GM23338 (cell line): ENCODE data around the gene CFAP410. TPM values are rescaled to one million over a fixed set of nuclear protein-coding genes. Genes with fewer than 3 reads are reported as not detected.
A peak's percentile ranks its signal among the peaks of the same experiment; 100 is the strongest.

Experiments used
- ATAC-seq: fragments of 200-7000 bp; cut with Tn5 transposase; 3 replicates; pipeline ENCODE4 v1.9.1; 2020
- DNase-seq: peaks from one replicate; pipeline ENCODE4 v3.0.0-alpha.2; 2015; ENCODE audit warnings: low spot score
- H2AFZ ChIP-seq: fragments of 200-600 bp; sonication (generic); 2 replicates; pipeline ENCODE4 v1.8.0; 2016; ENCODE audit warnings: antibody characterized with exemption, mild to moderate bottlenecking, moderate library complexity
- H3F3A ChIP-seq: fragments of 200-600 bp; sonication (generic); replicated peaks from 2 replicates; pipeline ENCODE4 v1.8.0; 2017; ENCODE audit warnings: antibody characterized with exemption, mixed run types, low read depth
- H3K27ac ChIP-seq: fragments of 200-600 bp; sonication (generic); 2 replicates; pipeline ENCODE4 v1.6.1; 2016; ENCODE audit warnings: low read depth
- H3K27me3 ChIP-seq: fragments of 200-600 bp; sonication (generic); 2 replicates; pipeline ENCODE4 v1.8.0; 2016; ENCODE audit warnings: mild to moderate bottlenecking, mixed run types, moderate library complexity; ENCODE audit not compliant: insufficient read depth
- H3K36me3 ChIP-seq: fragments of 200-600 bp; sonication (generic); 2 replicates; pipeline ENCODE4 v1.8.0; 2016; ENCODE audit warnings: mild to moderate bottlenecking; ENCODE audit not compliant: insufficient read depth
- H3K4me1 ChIP-seq: fragments of 200-600 bp; sonication (generic); 2 replicates; pipeline ENCODE4 v1.8.0; 2016; ENCODE audit warnings: mild to moderate bottlenecking, moderate library complexity; ENCODE audit not compliant: insufficient read depth
- H3K4me2 ChIP-seq: fragments of 200-600 bp; sonication (generic); 2 replicates; pipeline ENCODE4 v1.7.1; 2017; ENCODE audit warnings: mixed run types
- H3K4me3 ChIP-seq: fragments of 200-600 bp; sonication (generic); 2 replicates; pipeline ENCODE4 v1.6.1; 2016; ENCODE audit warnings: mixed run types
- H3K79me2 ChIP-seq: fragments of 200-600 bp; sonication (generic); replicated peaks from 2 replicates; pipeline ENCODE4 v1.8.0; 2017; ENCODE audit warnings: mild to moderate bottlenecking; ENCODE audit not compliant: insufficient read depth
- H3K9me2 ChIP-seq: fragments of 200-600 bp; sonication (generic); 2 replicates; pipeline ENCODE4 v1.8.0; 2017; ENCODE audit not compliant: insufficient read depth
- H4K20me1 ChIP-seq: fragments of 200-600 bp; sonication (generic); replicated peaks from 2 replicates; pipeline ENCODE4 v1.8.0; 2017; ENCODE audit warnings: mild to moderate bottlenecking; ENCODE audit not compliant: insufficient read depth
- H3K27ac Mint-ChIP-seq: 2 replicates; pipeline ENCODE4 v1.8.0; 2020; ENCODE audit warnings: inconsistent platforms, mild to moderate bottlenecking, moderate library complexity, mixed read lengths
- H3K27me3 Mint-ChIP-seq: 3 replicates; pipeline ENCODE4 v1.8.0; 2022; ENCODE audit warnings: low read depth, mild to moderate bottlenecking, moderate library complexity, mixed read lengths, inconsistent platforms; ENCODE audit not compliant: insufficient read depth, poor library complexity
- H3K36me3 Mint-ChIP-seq: 3 replicates; pipeline ENCODE4 v1.8.0; 2021; ENCODE audit warnings: low read depth, mild to moderate bottlenecking, inconsistent platforms, moderate library complexity, mixed read lengths
- H3K4me1 Mint-ChIP-seq: 3 replicates; pipeline ENCODE4 v1.8.0; 2020; ENCODE audit warnings: mild to moderate bottlenecking, inconsistent platforms, mixed read lengths
- H3K4me3 Mint-ChIP-seq: 3 replicates; pipeline ENCODE4 v1.8.0; 2021; ENCODE audit warnings: moderate library complexity, mild to moderate bottlenecking, inconsistent platforms, mixed read lengths
- H3K9me3 Mint-ChIP-seq: 3 replicates; pipeline ENCODE4 v1.8.0; 2020; ENCODE audit warnings: moderate library complexity, mild to moderate bottlenecking, inconsistent platforms, mixed read lengths
- ETS1 ChIP-seq: IDR thresholded peaks from 2 replicates; pipeline ENCODE4 v1.6.1; 2016; ENCODE audit warnings: antibody characterized with exemption
- POLR2AphosphoS5 ChIP-seq: IDR thresholded peaks from 2 replicates; pipeline ENCODE4 v1.6.1; 2016; ENCODE audit warnings: antibody characterized with exemption, low read depth
- ZNF114 ChIP-seq: fragments of 250-450 bp; sonication (Bioruptor Pico); IDR thresholded peaks from 2 replicates; pipeline ENCODE4 v1.5.0; 2020; ENCODE audit warnings: mild to moderate bottlenecking, moderate library complexity
- ZNF462 ChIP-seq: fragments of 250-450 bp; sonication (Bioruptor Pico); IDR thresholded peaks from 2 replicates; pipeline ENCODE4 v1.5.0; 2020; ENCODE audit warnings: mild to moderate bottlenecking, moderate library complexity
- polyA plus RNA-seq: library from polyadenylated mRNA; unstranded; fragments of >200 nt; fragmentation: Nextera tagmentation; extraction: Ambion mirVana; gene quantifications from 2 replicates; pipeline ENCODE4 v1.2.1, GENCODE V29; 2016
- total RNA-seq: library from RNA; depleted of rRNA; stranded (reverse); fragments of >200 nt; shearing (Covaris generic); gene quantifications from 2 replicates; pipeline ENCODE4 v1.2.3, GENCODE V29; 2014

CFAP410 gene
- total and polyA plus RNA-seq, 2 experiments from 2014 or later = 11.0 to 24.0 TPM

- Histone ChIP-seq H3K9me2 (no peaks in the 10 kb centered on the region), H3K4me2 (no peak overlapping the region; the same call in 1 of the 2 replicates), H3K27me3 (peaks cover 36% of the 10 kb centered on the region), H3K79me2 (no peaks in the 10 kb centered on the region), H3K36me3 (no peaks in the 10 kb centered on the region), H4K20me1 (no peaks in the 10 kb centered on the region), H2AFZ (no peak overlapping the region), H3K4me3 (no peak overlapping the region), H3K4me1 (no peaks in the 10 kb centered on the region; the same call in 1 of the 2 replicates), H3K27ac (no peak overlapping the region), H3F3A (no peaks in the 10 kb centered on the region)
- Mint-ChIP-seq H3K36me3 (no peaks in the 10 kb centered on the region), H3K9me3 (no peaks in the 10 kb centered on the region), H3K4me1 (no peaks in the 10 kb centered on the region; the same call in 2 of the 3 replicates), H3K27ac (no peak overlapping the region), H3K4me3 (peak overlapping the region; percentile 57), H3K27me3 (peaks cover 30% of the 10 kb centered on the region)
- no peak for TF ChIP-seq POLR2AphosphoS5
- TF ChIP-seq ZNF462 (CRISPR knock-in tag) = no peak
- TF ChIP-seq ETS1 = no peak
- TF ChIP-seq ZNF114 (CRISPR knock-in tag) = no peak
- ATAC-seq (no peak), DNase-seq (no peak)
These were observed 12.5 kb upstream of the CFAP410 start for GRCh38 chr21:44351535-44352252.
